ENCODE results near the gene CACNA1C. TPM values are rescaled to one million over a fixed set of nuclear protein-coding genes. Genes with fewer than 3 reads are reported as not detected.

The CACNA1C gene
- polyA plus RNA-seq, 1 of the 3 experiments (the other 2 are of a cell fraction), result 1.5 TPM

DNA sequence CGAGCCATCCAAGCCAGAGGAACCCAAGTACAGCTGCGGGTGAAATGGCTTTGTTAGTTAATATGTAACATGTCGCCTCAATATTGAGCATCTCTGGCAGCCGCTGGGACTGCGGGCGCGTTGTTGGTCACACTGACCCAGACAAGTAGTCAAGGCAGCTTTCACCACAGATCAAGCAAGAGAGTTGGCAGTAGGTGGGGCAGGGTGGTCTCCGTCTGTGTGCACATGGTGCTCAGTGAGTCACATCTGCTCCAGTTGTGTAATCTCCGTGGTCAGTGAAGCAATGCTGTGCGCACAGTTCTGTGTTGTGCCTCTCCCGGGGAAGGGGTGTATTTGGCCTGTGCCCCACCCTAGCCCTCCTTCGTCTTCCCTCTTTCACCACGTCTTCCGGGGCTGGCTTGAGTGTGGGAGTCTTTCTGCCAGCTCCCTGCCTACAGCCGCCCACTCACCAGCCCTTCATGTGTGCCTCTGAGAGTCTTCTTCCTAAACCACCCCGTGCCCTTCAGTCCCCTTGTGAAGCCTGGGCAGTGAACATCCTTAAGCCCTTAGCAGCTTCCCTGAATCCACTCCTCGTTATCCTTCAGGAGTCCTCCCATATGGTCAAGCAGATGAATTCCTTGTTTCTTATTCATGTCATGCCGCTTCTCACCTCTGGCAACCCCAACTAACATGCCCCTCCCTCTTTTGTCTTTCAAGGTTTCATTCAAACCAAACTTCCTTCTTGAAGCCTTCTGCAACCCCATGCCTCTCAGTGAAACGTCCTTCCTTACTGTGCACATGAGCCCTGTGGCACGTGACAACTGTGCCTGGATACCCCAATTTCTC lies 242.1 kb downstream of the CACNA1C start (continued):
- TF ChIP-seq, protein P1, sequence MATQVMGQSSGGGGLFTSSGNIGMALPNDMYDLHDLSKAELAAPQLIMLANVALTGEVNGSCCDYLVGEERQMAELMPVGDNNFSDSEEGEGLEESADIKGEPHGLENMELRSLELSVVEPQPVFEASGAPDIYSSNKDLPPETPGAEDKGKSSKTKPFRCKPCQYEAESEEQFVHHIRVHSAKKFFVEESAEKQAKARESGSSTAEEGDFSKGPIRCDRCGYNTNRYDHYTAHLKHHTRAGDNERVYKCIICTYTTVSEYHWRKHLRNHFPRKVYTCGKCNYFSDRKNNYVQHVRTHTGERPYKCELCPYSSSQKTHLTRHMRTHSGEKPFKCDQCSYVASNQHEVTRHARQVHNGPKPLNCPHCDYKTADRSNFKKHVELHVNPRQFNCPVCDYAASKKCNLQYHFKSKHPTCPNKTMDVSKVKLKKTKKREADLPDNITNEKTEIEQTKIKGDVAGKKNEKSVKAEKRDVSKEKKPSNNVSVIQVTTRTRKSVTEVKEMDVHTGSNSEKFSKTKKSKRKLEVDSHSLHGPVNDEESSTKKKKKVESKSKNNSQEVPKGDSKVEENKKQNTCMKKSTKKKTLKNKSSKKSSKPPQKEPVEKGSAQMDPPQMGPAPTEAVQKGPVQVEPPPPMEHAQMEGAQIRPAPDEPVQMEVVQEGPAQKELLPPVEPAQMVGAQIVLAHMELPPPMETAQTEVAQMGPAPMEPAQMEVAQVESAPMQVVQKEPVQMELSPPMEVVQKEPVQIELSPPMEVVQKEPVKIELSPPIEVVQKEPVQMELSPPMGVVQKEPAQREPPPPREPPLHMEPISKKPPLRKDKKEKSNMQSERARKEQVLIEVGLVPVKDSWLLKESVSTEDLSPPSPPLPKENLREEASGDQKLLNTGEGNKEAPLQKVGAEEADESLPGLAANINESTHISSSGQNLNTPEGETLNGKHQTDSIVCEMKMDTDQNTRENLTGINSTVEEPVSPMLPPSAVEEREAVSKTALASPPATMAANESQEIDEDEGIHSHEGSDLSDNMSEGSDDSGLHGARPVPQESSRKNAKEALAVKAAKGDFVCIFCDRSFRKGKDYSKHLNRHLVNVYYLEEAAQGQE (IDR thresholded peaks at IDR 0.05; ENCODE audit: low read depth, low read length), result no peak

DNA sequence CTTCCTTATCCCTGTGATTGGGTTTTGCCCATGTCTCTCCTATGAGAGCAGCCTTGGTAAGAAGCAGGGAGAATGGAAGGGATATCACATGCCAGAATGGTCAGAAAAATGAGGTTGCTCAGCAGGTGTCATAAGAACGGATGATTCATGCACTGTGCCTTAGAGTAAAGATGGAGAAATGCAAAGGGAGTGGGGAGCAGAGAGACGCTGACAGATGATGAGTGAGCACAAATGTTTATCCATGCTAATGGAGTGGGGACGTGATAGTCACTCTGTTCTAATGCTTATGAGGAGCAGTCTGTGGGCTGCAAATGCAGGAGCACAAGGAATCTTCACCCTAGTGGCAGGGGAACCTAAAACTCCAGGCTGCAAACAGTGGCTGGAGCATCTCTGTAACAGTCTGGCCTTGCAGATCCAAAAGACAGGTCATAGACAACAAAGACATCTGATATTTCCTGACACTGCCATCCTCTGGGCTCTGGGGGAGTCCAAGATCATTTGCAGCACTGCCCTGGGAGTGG lies 243.2 kb downstream of the CACNA1C start:
- ChIA-PET POLR2A (no interaction called here), CTCF (no interaction called here)
- Histone ChIP-seq H3K4me3 (ENCODE audit: low read depth in 2 of 2, low read length in 1 of 2) (no peak overlapping the region), H2AFZ (ENCODE audit: low read depth) (no peak overlapping the region), H3K9me3 (no peaks in the 10 kb centered on the region), H3F3A (replicated peaks; ENCODE audit: insufficient read depth) (no peaks in the 10 kb centered on the region), H3K9me2 (no peaks in the 10 kb centered on the region), H3K27me3 (ENCODE audit: insufficient read depth) (no peaks in the 10 kb centered on the region), H3K27ac (ENCODE audit: low read depth in 2 of 2, low read length in 1 of 2) (no peak overlapping the region), H3K4me1 (ENCODE audit: control insufficient read depth in 1 of 2, insufficient read depth in 2 of 2, low read depth in 1 of 2, low read length in 1 of 2) (peaks cover 0 to 25% of the 10 kb centered on the region in 2 experiments; a peak in 1 of 4 replicates), H3K36me3 (replicated peaks in 1 of 2; ENCODE audit: control insufficient read depth in 1 of 2, insufficient read depth in 2 of 2, low read length in 1 of 2) (no peaks in the 10 kb centered on the region), H3K9ac (no peak overlapping the region), H4K20me1 (ENCODE audit: insufficient read depth) (no peaks in the 10 kb centered on the region), H3K79me2 (ENCODE audit: insufficient read depth) (no peaks in the 10 kb centered on the region), H3K4me2 (no peak overlapping the region)
- TF ChIP-seq, protein P2, sequence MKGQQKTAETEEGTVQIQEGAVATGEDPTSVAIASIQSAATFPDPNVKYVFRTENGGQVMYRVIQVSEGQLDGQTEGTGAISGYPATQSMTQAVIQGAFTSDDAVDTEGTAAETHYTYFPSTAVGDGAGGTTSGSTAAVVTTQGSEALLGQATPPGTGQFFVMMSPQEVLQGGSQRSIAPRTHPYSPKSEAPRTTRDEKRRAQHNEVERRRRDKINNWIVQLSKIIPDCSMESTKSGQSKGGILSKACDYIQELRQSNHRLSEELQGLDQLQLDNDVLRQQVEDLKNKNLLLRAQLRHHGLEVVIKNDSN (IDR thresholded peaks at IDR 0.05; ENCODE audit: borderline replicate concordance, low read depth), result no peak
- TF ChIP-seq TAF1 (IDR thresholded peaks at IDR 0.05; ENCODE audit: borderline replicate concordance, low read depth, low read length) (no peak), GATA2 (CRISPR knock-in tag; IDR thresholded peaks at IDR 0.05) (no peak), RAD21 (IDR thresholded peaks at IDR 0.05; ENCODE audit: low read length) (no peak), FOXJ3 (CRISPR knock-in tag; IDR thresholded peaks at IDR 0.05) (no peak), EZH2phosphoT487 (IDR thresholded peaks at IDR 0.05; ENCODE audit: borderline replicate concordance, low read depth) (no peak), GABPA (IDR thresholded peaks at IDR 0.05; ENCODE audit: low read depth) (no peak), MXI1 (IDR thresholded peaks at IDR 0.05; ENCODE audit: low read depth, low read length) (no peak), FOXM1 (IDR thresholded peaks at IDR 0.05; ENCODE audit: low read depth) (no peak)
- TF ChIP-seq, protein P1 (IDR thresholded peaks at IDR 0.05; ENCODE audit: low read depth, low read length), result no peak
- TF ChIP-seq, protein P3, sequence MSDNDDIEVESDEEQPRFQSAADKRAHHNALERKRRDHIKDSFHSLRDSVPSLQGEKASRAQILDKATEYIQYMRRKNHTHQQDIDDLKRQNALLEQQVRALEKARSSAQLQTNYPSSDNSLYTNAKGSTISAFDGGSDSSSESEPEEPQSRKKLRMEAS (IDR thresholded peaks at IDR 0.05; ENCODE audit: low read depth), result no peak
- TF ChIP-seq, protein P4, sequence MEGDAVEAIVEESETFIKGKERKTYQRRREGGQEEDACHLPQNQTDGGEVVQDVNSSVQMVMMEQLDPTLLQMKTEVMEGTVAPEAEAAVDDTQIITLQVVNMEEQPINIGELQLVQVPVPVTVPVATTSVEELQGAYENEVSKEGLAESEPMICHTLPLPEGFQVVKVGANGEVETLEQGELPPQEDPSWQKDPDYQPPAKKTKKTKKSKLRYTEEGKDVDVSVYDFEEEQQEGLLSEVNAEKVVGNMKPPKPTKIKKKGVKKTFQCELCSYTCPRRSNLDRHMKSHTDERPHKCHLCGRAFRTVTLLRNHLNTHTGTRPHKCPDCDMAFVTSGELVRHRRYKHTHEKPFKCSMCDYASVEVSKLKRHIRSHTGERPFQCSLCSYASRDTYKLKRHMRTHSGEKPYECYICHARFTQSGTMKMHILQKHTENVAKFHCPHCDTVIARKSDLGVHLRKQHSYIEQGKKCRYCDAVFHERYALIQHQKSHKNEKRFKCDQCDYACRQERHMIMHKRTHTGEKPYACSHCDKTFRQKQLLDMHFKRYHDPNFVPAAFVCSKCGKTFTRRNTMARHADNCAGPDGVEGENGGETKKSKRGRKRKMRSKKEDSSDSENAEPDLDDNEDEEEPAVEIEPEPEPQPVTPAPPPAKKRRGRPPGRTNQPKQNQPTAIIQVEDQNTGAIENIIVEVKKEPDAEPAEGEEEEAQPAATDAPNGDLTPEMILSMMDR (IDR thresholded peaks at IDR 0.05), result no peak
- no peak for DNase-seq
- WGBS (ENCODE audit: low lambda C conversion rate), result 51% methylated on average over 3 of the region's 3 CpGs
